K562 (cell line): Measurements from ENCODE around the gene DOCK8. TPM values are rescaled to one million over a fixed set of nuclear protein-coding genes. Genes with fewer than 3 reads are reported as not detected.

Experiments used
- ATAC-seq: fragments of 200-7000 bp; cut with Tn5 transposase; 3 replicates; pipeline ENCODE4 v1.9.1; 2020; ENCODE audit warnings: moderate library complexity
- BruUV-seq: library from RNA; stranded (reverse); fragments of 400-500 nt; replicated peaks from 2 replicates; lab custom pipeline; 2021; lab: Mats Ljungman, UMichigan
- CTCF ChIA-PET: fragments of 300-600 bp; formaldehyde crosslinking; extraction: SDS; loops from one replicate; lab custom pipeline; 2021; ENCODE audit warnings: low intra/inter-chr PET ratio; lab: Yijun Ruan, JAX
- POLR2A ChIA-PET: fragments of 300-600, 350-650 bp; sonication (Branson Sonifier 250); formaldehyde crosslinking; extraction: SDS; loops from one replicate; lab custom pipeline; 2021; ENCODE audit warnings: antibody characterized with exemption, inconsistent platforms; lab: Yijun Ruan, JAX
- DNase-seq, 4 experiments: peaks; one replicate each; pipeline versions ENCODE4 v3.0.0 to v3.0.0-alpha.2; 2011 to 2018; ENCODE audit warnings: low spot score in 3 of 4, mixed read lengths in 3 of 4; ENCODE audit errors: extremely low read depth in 1 of 4
- FAIRE-seq: peaks from 2 replicates; lab custom pipeline; 2011; peaks lifted over from hg19 to GRCh38; lab: Jason Lieb, UNC
- H2AFZ ChIP-seq: 2 replicates; pipeline ENCODE4 v1.6.0; 2011; ENCODE audit warnings: low read depth, low read length, control low read depth, inconsistent platforms
- H3K27ac ChIP-seq: fragments of 200-600 bp; 3 replicates; pipeline ENCODE4 v1.8.0; 2011; ENCODE audit warnings: low read depth, mild to moderate bottlenecking, control low read depth, inconsistent platforms, low read length, moderate library complexity, mixed read lengths; ENCODE audit errors: extremely low read depth
- H3K27me3 ChIP-seq, 2 experiments: fragments of 300-600 bp in 1 of 2; 2 replicates in 1 of 2; 3 replicates in 1 of 2; pipeline versions ENCODE4 v1.6.0 to v1.8.0; 2011; ENCODE audit warnings: inconsistent platforms in 2 of 2, low read length in 2 of 2, mild to moderate bottlenecking in 1 of 2, mixed read lengths in 1 of 2, moderate library complexity in 1 of 2; ENCODE audit not compliant: control insufficient read depth in 2 of 2, insufficient read depth in 2 of 2
- H3K36me3 ChIP-seq: fragments of 300-600 bp; 3 replicates; pipeline ENCODE4 v1.8.0; 2011; ENCODE audit warnings: mild to moderate bottlenecking, low read length, inconsistent platforms; ENCODE audit not compliant: control insufficient read depth, insufficient read depth
- H3K4me1 ChIP-seq, 2 experiments: fragments of 200-600 bp in 1 of 2; replicated peaks in 1 of 2; 2 replicates in 1 of 2; 3 replicates in 1 of 2; pipeline versions ENCODE4 v1.5.1 to v1.8.0; 2011; ENCODE audit warnings: inconsistent platforms in 2 of 2, low read length in 2 of 2, mild to moderate bottlenecking in 1 of 2, mixed read lengths in 1 of 2, moderate library complexity in 1 of 2; ENCODE audit not compliant: control insufficient read depth in 2 of 2, insufficient read depth in 2 of 2
- H3K4me2 ChIP-seq: 2 replicates; pipeline ENCODE4 v1.6.1; 2011; ENCODE audit warnings: low read length, control low read depth, inconsistent platforms, mixed read lengths; ENCODE audit not compliant: insufficient read depth
- H3K4me3 ChIP-seq: fragments of 200-600 bp; sonication (generic), shearing (Covaris generic); 2 replicates; pipeline ENCODE4 v1.5.1; 2016; ENCODE audit warnings: control low read depth, inconsistent platforms
- H3K79me2 ChIP-seq: fragments of 200-600 bp; 3 replicates; pipeline ENCODE4 v1.8.0; 2011; ENCODE audit warnings: low read length, inconsistent platforms; ENCODE audit not compliant: control insufficient read depth, insufficient read depth
- H3K9ac ChIP-seq, 2 experiments: 2 replicates each; pipeline versions ENCODE4 v1.6.0 to v1.6.1; 2011; ENCODE audit warnings: low read depth in 2 of 2, low read length in 2 of 2, control low read depth in 1 of 2, inconsistent platforms in 1 of 2, mild to moderate bottlenecking in 1 of 2, mixed read lengths in 1 of 2; ENCODE audit not compliant: insufficient read depth in 1 of 2
- H3K9me1 ChIP-seq: one replicate; pipeline ENCODE4 v1.6.0; 2011; ENCODE audit warnings: inconsistent platforms, mild to moderate bottlenecking, low read length, moderate library complexity; ENCODE audit not compliant: control insufficient read depth, insufficient read depth
- H3K9me3 ChIP-seq: replicated peaks from 2 replicates; pipeline ENCODE4 v1.5.1; 2011; ENCODE audit warnings: low read depth, low read length, inconsistent platforms; ENCODE audit not compliant: control insufficient read depth, insufficient read depth
- H4K20me1 ChIP-seq: replicated peaks from 2 replicates; pipeline ENCODE4 v1.6.1; 2011; ENCODE audit warnings: low read length, inconsistent platforms, mixed read lengths; ENCODE audit not compliant: control insufficient read depth, insufficient read depth
- HCFC1 ChIP-seq: IDR thresholded peaks from 2 replicates; pipeline ENCODE4 v1.6.1; 2012; ENCODE audit warnings: low read depth, low read length, improper control_type of control experiment
- IRF2 ChIP-seq: sonication (generic); formaldehyde crosslinking; IDR thresholded peaks from 2 replicates; pipeline ENCODE4 v1.8.1; 2022; ENCODE audit warnings: mild to moderate bottlenecking, missing genetic modification reagents
- MTA1 ChIP-seq: fragments of 450-650 bp; IDR thresholded peaks from 2 replicates; pipeline ENCODE4 v1.6.1; 2017; ENCODE audit warnings: borderline replicate concordance
- PRMT5 ChIP-seq: sonication (generic); formaldehyde crosslinking; IDR thresholded peaks from 2 replicates; pipeline ENCODE4 v1.5.0; 2020; ENCODE audit warnings: missing genetic modification reagents
- RAD51 ChIP-seq: fragments of 450-650 bp; IDR thresholded peaks from 2 replicates; pipeline ENCODE4 v1.7.1; 2016; ENCODE audit warnings: low read depth, mild to moderate bottlenecking, borderline replicate concordance
- TOE1 ChIP-seq, 2 experiments: fragments of 450-650 bp in 1 of 2; sonication (generic) in 1 of 2; formaldehyde crosslinking in 1 of 2; IDR thresholded peaks; 2 replicates each; pipeline versions ENCODE4 v1.7.1 to v1.8.0; 2016 to 2022; ENCODE audit warnings: borderline replicate concordance in 2 of 2, mild to moderate bottlenecking in 2 of 2, antibody characterized with exemption in 1 of 2, inconsistent platforms in 1 of 2, low read depth in 1 of 2, missing genetic modification reagents in 1 of 2, moderate library complexity in 1 of 2
- ZNF143 ChIP-seq: sonication (generic); formaldehyde crosslinking; IDR thresholded peaks from 2 replicates; pipeline ENCODE4 v1.9.0; 2022; ENCODE audit warnings: mild to moderate bottlenecking, missing genetic modification reagents
- ZNF589 ChIP-seq: fragments of 200-800 bp; sonication (Bioruptor generic); IDR thresholded peaks from 2 replicates; pipeline ENCODE4 v1.6.1; 2016; ENCODE audit warnings: low read depth, missing genetic modification characterization, missing compliant biosample characterization
- ZNF77 ChIP-seq: fragments of 250-450 bp; sonication (Bioruptor Pico); IDR thresholded peaks from 2 replicates; pipeline ENCODE4 v1.5.0; 2020
- WGBS: fragments of 100-300 bp; shearing (Covaris generic); methylation state at CpG from one replicate; pipeline ENCODE4 v1.1.6; 2016; ENCODE audit warnings: low coverage, mixed read lengths; ENCODE audit not compliant: insufficient coverage; ENCODE audit errors: missing lambda C conversion rate; 5-methylcytosine and 5-hydroxymethylcytosine counted together
- in situ Hi-C: fragments of 300-500 bp; cut with MboI; formaldehyde crosslinking; loops from 4 replicates; pipeline ENCODE4 v1.15.0; 2018; ENCODE audit warnings: inconsistent platforms, mixed read lengths
- intact Hi-C: fragments of 100-400 bp; cut with micrococcal nuclease; formaldehyde crosslinking; loops from 2 replicates; pipeline ENCODE4 v1.14.2; 2022
- polyA plus RNA-seq, 8 experiments: library from polyadenylated mRNA; depleted of rRNA in 4 of 8; stranded (reverse) in 5 of 8; unstranded in 3 of 8; fragments of >200 nt; fragmentation: Nextera tagmentation in 2 of 8; fragmentation: Illumina TruSeq in 1 of 8; extraction: Ambion mirVana in 2 of 8; extraction: Trizol in 1 of 8; gene quantifications; 2 replicates each; pipeline versions ENCODE4 v1.2.1 to v1.2.3, GENCODE V29; 2011 to 2014; ENCODE audit warnings: inconsistent platforms in 1 of 8, missing spikeins in 1 of 8
- total RNA-seq, 7 experiments: library from RNA; depleted of rRNA in 6 of 7; stranded (reverse); fragments of >200 nt in 6 of 7; fragmentation: Illumina TruSeq in 2 of 7; extraction: Trizol in 2 of 7; gene quantifications; 2 replicates each; pipeline versions ENCODE4 v1.2.1 to v1.2.3, GENCODE V29; 2011 to 2021; ENCODE audit warnings: low replicate concordance in 1 of 7
- TF ChIP-seq, protein P1 (sequence below): fragments of 450-650 bp; IDR thresholded peaks from 2 replicates; pipeline ENCODE4 v1.7.1; 2018; ENCODE audit warnings: mild to moderate bottlenecking, low read depth; ENCODE audit not compliant: partially characterized antibody
- TF ChIP-seq, protein P2 (sequence below): fragments of 450-650 bp; IDR thresholded peaks from 2 replicates; pipeline ENCODE4 v1.6.1; 2016; ENCODE audit warnings: antibody characterized with exemption
- TF ChIP-seq, protein P3 (sequence below): fragments of 450-650 bp; formaldehyde crosslinking; IDR thresholded peaks from 2 replicates; pipeline ENCODE4 v1.4.0; 2020; ENCODE audit warnings: mild to moderate bottlenecking, mixed read lengths
- TF ChIP-seq, protein P4 (sequence below): fragments of 250-450 bp; sonication (Bioruptor Pico); IDR thresholded peaks from 2 replicates; pipeline ENCODE4 v1.5.0; 2021

DOCK8 gene
- total and polyA plus RNA-seq, 9 of the 15 experiments (the other 6 are each of a cell fraction or from before 2014, with no cell fraction given), result 14.4 to 53.8 (median 25.1) TPM

DNA sequence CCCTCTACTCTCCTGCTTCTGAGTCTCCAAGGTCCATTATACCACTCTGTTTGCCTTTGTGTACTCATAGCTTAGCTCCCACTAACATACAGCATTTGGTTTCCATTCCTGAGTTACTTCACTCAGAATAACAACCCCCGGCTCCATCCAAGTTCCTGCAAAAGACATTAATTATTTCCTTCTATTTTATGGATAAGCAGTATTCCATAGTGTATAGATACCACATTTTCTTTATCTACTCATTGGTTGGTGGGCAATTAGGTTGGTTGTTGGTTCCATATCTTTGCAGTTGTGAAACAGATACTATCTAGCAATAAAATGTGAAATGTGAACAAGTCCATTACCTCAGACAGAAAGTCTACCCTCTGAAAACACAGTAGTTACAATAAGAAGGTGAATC, 110.3 kb downstream of the DOCK8 start (continued):
- TF ChIP-seq PRMT5 (CRISPR knock-in tag) (no peak), ZNF589 (CRISPR knock-in tag) (no peak), MTA1 (no peak), ZNF77 (CRISPR knock-in tag) (no peak), IRF2 (no peak)
- TF ChIP-seq, protein P1, sequence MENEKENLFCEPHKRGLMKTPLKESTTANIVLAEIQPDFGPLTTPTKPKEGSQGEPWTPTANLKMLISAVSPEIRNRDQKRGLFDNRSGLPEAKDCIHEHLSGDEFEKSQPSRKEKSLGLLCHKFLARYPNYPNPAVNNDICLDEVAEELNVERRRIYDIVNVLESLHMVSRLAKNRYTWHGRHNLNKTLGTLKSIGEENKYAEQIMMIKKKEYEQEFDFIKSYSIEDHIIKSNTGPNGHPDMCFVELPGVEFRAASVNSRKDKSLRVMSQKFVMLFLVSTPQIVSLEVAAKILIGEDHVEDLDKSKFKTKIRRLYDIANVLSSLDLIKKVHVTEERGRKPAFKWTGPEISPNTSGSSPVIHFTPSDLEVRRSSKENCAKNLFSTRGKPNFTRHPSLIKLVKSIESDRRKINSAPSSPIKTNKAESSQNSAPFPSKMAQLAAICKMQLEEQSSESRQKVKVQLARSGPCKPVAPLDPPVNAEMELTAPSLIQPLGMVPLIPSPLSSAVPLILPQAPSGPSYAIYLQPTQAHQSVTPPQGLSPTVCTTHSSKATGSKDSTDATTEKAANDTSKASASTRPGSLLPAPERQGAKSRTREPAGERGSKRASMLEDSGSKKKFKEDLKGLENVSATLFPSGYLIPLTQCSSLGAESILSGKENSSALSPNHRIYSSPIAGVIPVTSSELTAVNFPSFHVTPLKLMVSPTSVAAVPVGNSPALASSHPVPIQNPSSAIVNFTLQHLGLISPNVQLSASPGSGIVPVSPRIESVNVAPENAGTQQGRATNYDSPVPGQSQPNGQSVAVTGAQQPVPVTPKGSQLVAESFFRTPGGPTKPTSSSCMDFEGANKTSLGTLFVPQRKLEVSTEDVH, result no peak

DNA sequence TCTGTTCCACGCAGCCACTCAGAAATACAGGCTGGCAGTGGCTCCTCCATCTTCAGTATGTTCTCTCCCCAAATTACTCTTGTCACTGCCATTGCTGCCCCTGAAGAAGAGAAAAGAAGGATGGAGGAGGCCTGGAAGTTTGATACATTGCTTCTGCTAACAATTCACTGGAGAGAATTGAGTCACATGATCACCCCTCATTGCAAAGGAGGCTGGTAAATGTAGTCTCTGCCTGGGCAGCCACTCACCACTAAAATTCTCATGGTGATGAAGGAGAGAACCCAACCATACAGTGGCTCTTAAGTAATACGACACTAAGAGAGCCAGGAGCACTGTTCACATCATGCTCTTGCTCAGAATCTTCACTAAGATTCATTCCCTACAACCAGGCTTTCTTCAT, 112.0 kb downstream of the DOCK8 start:
- ATAC-seq (peak; percentile 52; the same call in 2 of the 3 replicates), DNase-seq (no peak), FAIRE-seq (no peak)
- Histone ChIP-seq H3K4me1 (no peaks in the 10 kb centered on the region), H3K36me3 (peaks cover 36% of the 10 kb centered on the region), H3K9me3 (no peaks in the 10 kb centered on the region), H3K4me2 (no peak overlapping the region), H3K79me2 (no peaks in the 10 kb centered on the region), H4K20me1 (no peaks in the 10 kb centered on the region), H3K9me1 (no peaks in the 10 kb centered on the region), H3K27ac (no peak overlapping the region), H3K27me3 (no peaks in the 10 kb centered on the region), H3K9ac (no peak overlapping the region), H2AFZ (no peak overlapping the region), H3K4me3 (no peak overlapping the region)
- POLR2A ChIA-PET, result no interaction called here
- intact Hi-C loops (loop anchor here (5.0 kb wide), 1 partner anchor 376 kb away; no protein-coding TSS in a partner anchor), in situ Hi-C loops (no loop called here)
- WGBS, result 63% methylated on average over 2 of the region's 2 CpGs
- CTCF ChIA-PET, result no interaction called here
- BruUV-seq, result no TSS peak
- TF ChIP-seq RAD51, result peak; percentile 46; the same call in 1 of the 2 replicates
- TF ChIP-seq TOE1 (IDR thresholded peaks at IDR 0.05; ENCODE audit: borderline replicate concordance), result 0 out of 2 replicates have a peak, but pooled peaks have one; percentile 55
- no peak for TF ChIP-seq TOE1 (CRISPR knock-in tag; IDR thresholded peaks at IDR 0.05; ENCODE audit: borderline replicate concordance, low read depth)
- TF ChIP-seq, protein P2, sequence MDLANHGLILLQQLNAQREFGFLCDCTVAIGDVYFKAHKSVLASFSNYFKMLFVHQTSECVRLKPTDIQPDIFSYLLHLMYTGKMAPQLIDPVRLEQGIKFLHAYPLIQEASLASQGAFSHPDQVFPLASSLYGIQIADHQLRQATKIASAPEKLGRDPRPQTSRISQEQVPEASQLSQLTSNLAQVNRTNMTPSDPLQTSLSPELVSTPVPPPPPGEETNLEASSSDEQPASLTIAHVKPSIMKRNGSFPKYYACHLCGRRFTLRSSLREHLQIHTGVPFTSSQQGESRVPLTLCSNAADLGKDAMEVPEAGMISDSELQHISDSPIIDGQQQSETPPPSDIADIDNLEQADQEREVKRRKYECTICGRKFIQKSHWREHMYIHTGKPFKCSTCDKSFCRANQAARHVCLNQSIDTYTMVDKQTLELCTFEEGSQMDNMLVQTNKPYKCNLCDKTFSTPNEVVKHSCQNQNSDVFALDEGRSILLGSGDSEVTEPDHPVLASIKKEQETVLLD, result no peak
- peak; percentile 52; the same call in 1 of the 2 replicates for TF ChIP-seq ZNF143 (CRISPR knock-in tag)
- TF ChIP-seq, protein P3, sequence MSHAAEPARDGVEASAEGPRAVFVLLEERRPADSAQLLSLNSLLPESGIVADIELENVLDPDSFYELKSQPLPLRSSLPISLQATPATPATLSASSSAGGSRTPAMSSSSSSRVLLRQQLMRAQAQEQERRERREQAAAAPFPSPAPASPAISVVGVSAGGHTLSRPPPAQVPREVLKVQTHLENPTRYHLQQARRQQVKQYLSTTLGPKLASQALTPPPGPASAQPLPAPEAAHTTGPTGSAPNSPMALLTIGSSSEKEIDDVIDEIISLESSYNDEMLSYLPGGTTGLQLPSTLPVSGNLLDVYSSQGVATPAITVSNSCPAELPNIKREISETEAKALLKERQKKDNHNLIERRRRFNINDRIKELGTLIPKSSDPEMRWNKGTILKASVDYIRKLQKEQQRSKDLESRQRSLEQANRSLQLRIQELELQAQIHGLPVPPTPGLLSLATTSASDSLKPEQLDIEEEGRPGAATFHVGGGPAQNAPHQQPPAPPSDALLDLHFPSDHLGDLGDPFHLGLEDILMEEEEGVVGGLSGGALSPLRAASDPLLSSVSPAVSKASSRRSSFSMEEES (CRISPR knock-in tag), result peak; percentile 75
- TF ChIP-seq, protein P4, sequence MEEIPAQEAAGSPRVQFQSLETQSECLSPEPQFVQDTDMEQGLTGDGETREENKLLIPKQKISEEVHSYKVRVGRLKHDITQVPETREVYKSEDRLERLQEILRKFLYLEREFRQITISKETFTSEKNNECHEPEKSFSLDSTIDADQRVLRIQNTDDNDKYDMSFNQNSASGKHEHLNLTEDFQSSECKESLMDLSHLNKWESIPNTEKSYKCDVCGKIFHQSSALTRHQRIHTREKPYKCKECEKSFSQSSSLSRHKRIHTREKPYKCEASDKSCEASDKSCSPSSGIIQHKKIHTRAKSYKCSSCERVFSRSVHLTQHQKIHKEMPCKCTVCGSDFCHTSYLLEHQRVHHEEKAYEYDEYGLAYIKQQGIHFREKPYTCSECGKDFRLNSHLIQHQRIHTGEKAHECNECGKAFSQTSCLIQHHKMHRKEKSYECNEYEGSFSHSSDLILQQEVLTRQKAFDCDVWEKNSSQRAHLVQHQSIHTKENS (CRISPR knock-in tag), result no peak
- TF ChIP-seq HCFC1, result peak; percentile 53
